Measurements from ENCODE around the gene CFAP73.

- TF ChIP-seq POLR2A (IDR thresholded peaks at IDR 0.05; ENCODE audit: extremely low read depth, insufficient read length) (no peak), CTCF (IDR thresholded peaks at IDR 0.05; ENCODE audit: low read depth, low read length) (no peak)
These were observed 7.8 kb downstream of the CFAP73 start for GRCh38 chr12:113157218-113157859.
